CD4-positive, alpha-beta T cell (primary cell): ENCODE data around the gene PAX3. TPM values are rescaled to one million over a fixed set of nuclear protein-coding genes. Genes with fewer than 3 reads are reported as not detected.

ENCODE experiments used
- ATAC-seq: fragments of 200-7000 bp; cut with Tn5 transposase; one replicate; pipeline ENCODE4 v1.10.0; 2022; ENCODE audit warnings: mild to moderate bottlenecking; ENCODE audit not compliant: poor library complexity
- CTCF ChIA-PET: fragments of 350-600 bp; sonication (Branson Sonifier 250); formaldehyde crosslinking; loops from one replicate; lab custom pipeline; 2021; ENCODE audit warnings: antibody characterized with exemption, inconsistent platforms; lab: Charles Lee
- POLR2A ChIA-PET: fragments of 350-600 bp; sonication (Branson Sonifier 250); formaldehyde crosslinking; loops from one replicate; lab custom pipeline; 2021; ENCODE audit warnings: antibody characterized with exemption, inconsistent platforms; lab: Charles Lee
- DNase-seq, 14 experiments: peaks; one replicate each; pipeline ENCODE4 v3.0.0-alpha.2; 2013 to 2020; ENCODE audit warnings: mixed read lengths in 2 of 14
- H3K27ac ChIP-seq, 2 donors: one replicate each; pipeline versions ENCODE4 v1.5.1 to v1.7.0; 2013; ENCODE audit warnings: low read length in 2 of 2, low read depth in 1 of 2, mild to moderate bottlenecking in 1 of 2
- H3K27me3 ChIP-seq, 2 experiments: 1 replicate in 1 of 2; 2 replicates in 1 of 2; pipeline versions ENCODE4 v1.6.1 to v1.7.0; 2013; ENCODE audit warnings: low read length in 2 of 2, control low read depth in 1 of 2, mild to moderate bottlenecking in 1 of 2, moderate library complexity in 1 of 2; ENCODE audit not compliant: insufficient read depth in 2 of 2, control insufficient read depth in 1 of 2
- H3K36me3 ChIP-seq: one replicate; pipeline ENCODE4 v1.6.1; 2013; ENCODE audit warnings: low read length, control low read depth; ENCODE audit not compliant: insufficient read depth
- H3K4me1 ChIP-seq: one replicate; pipeline ENCODE4 v1.6.1; 2013; ENCODE audit warnings: low read length, control low read depth; ENCODE audit not compliant: insufficient read depth
- H3K4me3 ChIP-seq: one replicate; pipeline ENCODE4 v1.5.1; 2013; ENCODE audit warnings: mild to moderate bottlenecking, low read length, moderate library complexity
- H3K9me3 ChIP-seq, 2 experiments: 1 replicate in 1 of 2; 2 replicates in 1 of 2; pipeline versions ENCODE4 v1.6.1 to v1.7.0; 2013; ENCODE audit warnings: low read length in 2 of 2, mild to moderate bottlenecking in 2 of 2, control low read depth in 1 of 2, moderate library complexity in 1 of 2; ENCODE audit not compliant: control insufficient read depth in 1 of 2, insufficient read depth in 1 of 2
- H3K27ac Mint-ChIP-seq: one replicate; pipeline ENCODE4 v1.8.0; 2020; ENCODE audit warnings: mixed read lengths
- H3K27me3 Mint-ChIP-seq: one replicate; pipeline ENCODE4 v1.8.0; 2021; ENCODE audit warnings: mixed read lengths
- H3K36me3 Mint-ChIP-seq: one replicate; pipeline ENCODE4 v1.8.0; 2021; ENCODE audit warnings: low read depth, mixed read lengths
- H3K4me1 Mint-ChIP-seq: one replicate; pipeline ENCODE4 v1.8.0; 2021; ENCODE audit warnings: low read depth, mixed read lengths
- H3K4me3 Mint-ChIP-seq: one replicate; pipeline ENCODE4 v1.8.0; 2020; ENCODE audit warnings: mild to moderate bottlenecking, mixed read lengths
- H3K9me3 Mint-ChIP-seq: one replicate; pipeline ENCODE4 v1.8.0; 2020; ENCODE audit warnings: mixed read lengths
- CTCF ChIP-seq: fragments of 200-600 bp; IDR thresholded peaks from one replicate; pipeline ENCODE4 v1.8.0; 2022; ENCODE audit warnings: antibody characterized with exemption, mild to moderate bottlenecking
- intact Hi-C, 2 experiments: fragments of 100-400 bp; cut with DNase I in 1 of 2; cut with micrococcal nuclease in 1 of 2; formaldehyde crosslinking; loops; one replicate each; pipeline versions ENCODE4 v1.15.1 to v1.9.0; 2023 to 2025; cut with DNase I, micrococcal nuclease
- total RNA-seq, 174 experiments: library from RNA in 2 of 174; stranded (reverse) in 2 of 174; gene quantifications; one replicate each; pipeline ENCODE4 v1.2.3 and lab custom pipeline; 2021 to 2026

The PAX3 gene
- total RNA-seq, 2 experiments from 2014 or later, result not detected

DNA sequence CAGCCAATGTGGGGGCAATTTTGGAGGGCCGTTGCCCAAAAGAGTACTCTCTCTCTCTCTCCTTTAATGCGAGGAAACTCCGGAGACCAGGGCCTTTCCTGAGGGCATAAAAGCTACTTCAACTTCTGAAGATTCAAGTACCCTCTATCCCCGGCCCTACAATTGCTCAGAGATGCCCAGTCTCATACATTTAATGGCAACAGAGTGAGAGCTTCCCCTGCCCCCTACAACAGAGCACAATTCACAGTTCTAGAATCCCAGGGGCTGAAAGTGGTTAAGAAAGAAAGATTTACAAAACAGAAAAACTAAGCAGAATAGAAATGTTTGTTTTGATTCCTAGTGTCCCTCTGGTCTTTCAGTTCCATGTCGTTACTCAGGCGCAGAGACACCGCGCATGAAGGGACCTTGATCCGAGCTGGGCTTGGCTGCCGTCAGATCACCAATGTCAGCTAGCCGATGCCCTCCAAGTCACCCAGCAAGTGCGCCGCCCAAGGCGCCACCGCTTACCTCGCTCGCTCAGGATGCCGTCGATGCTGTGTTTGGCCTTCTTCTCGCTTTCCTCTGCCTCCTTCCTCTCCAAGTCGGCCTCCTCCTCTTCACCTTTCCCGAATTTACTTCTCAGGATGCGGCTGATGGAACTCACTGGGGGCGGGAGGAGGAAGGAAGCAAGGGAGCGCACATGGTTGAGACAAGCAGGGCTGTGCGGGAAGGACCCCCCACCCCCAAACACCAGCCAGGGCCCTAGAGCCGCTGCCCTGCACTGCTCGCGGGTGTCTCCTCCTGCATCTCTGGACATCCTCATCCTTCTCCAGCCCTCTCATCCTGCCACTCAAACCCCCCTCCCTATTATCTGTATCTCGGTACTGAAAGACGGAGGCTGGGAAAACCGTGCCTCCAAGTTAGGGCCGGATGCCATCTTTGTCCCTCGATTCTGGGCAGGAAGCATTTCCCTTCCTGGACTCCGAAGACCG is 4.9 kb downstream of the PAX3 start:
- peaks cover 0 to 56% of the 10 kb centered on the region in 2 experiments for H3K9me3 ChIP-seq
- H3K36me3 ChIP-seq, result no peaks in the 10 kb centered on the region
- H3K36me3 Mint-ChIP-seq, result no peaks in the 10 kb centered on the region
- peaks cover 92% of the 10 kb centered on the region for H3K27me3 Mint-ChIP-seq
- H3K27ac ChIP-seq, result no peak overlapping the region
- ATAC-seq (no peak), DNase-seq (no peak)
- peaks cover 28% of the 10 kb centered on the region for H3K4me1 Mint-ChIP-seq
- ChIA-PET POLR2A (no interaction called here), CTCF (no interaction called here)
- H3K27ac Mint-ChIP-seq, result no peak overlapping the region
- peaks cover 41% of the 10 kb centered on the region for H3K4me1 ChIP-seq
- no peaks in the 10 kb centered on the region for H3K9me3 Mint-ChIP-seq
- TF ChIP-seq CTCF, result no peak
- H3K4me3 Mint-ChIP-seq, result no peak overlapping the region
- H3K4me3 ChIP-seq, result no peak overlapping the region
- intact Hi-C loops, result no loop called here
- H3K27me3 ChIP-seq, result peaks cover 90 to 95% of the 10 kb centered on the region in 2 experiments

DNA sequence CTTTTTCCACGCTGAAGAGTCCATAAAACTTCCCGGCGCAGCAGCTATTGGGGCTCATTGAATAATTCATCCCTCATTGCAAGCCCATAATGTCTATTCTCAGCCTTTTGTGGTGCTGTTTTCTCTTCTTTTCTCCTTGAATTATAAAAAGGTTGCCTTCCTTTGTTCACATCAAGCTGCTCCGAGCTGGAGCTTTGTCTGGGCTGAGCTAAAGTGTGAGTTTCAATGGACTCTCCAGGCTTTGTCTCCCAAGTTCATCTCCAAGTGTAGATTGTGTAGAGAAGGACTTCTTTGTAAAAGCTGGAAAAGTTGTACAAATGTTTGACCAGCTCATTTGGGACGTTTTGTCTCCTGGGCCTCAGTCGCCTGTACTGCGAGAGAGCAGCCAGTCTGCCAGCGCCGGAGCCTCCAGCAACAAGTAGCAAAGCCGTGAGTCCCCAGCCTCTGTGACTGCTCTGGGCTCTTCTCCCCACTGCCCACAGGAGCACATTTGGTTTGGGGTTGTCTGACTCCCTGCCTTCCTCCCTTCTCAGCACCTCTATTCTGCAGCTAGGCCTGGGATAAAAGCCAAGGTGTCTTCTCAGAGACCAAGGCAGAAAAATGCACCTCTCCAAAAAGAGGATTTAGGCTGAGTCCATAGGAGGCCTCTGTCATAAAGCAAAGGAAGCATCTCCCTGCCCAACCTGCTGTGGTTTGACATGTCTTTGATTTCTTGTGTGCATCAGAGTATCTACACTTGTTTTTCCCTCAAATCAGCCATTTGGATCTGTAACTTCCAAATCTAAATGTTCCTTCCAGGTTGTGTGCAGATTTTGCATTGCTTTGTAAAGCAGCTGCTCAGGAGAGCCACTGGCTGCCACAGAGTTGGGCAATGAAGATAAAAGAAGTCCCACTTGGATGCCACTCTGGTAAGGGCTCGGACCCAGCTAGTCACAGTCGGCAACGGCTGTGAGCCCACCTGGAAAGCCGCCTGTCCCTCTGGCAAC is 6.4 kb downstream of the PAX3 start:
- H3K4me3 ChIP-seq, result no peak overlapping the region
- H3K9me3 ChIP-seq, result peaks cover 0 to 42% of the 10 kb centered on the region in 2 experiments
- TF ChIP-seq CTCF, result no peak
- Mint-ChIP-seq H3K4me1 (peaks cover 25% of the 10 kb centered on the region), H3K27ac (no peak overlapping the region), H3K36me3 (no peaks in the 10 kb centered on the region), H3K4me3 (no peak overlapping the region), H3K27me3 (peaks cover 98% of the 10 kb centered on the region), H3K9me3 (no peaks in the 10 kb centered on the region)
- ChIA-PET POLR2A (no interaction called here), CTCF (no interaction called here)
- no peaks in the 10 kb centered on the region for H3K36me3 ChIP-seq
- intact Hi-C loops, result no loop called here
- peaks cover 76 to 96% of the 10 kb centered on the region in 2 experiments for H3K27me3 ChIP-seq
- no peak overlapping the region for H3K27ac ChIP-seq
- DNase-seq (no peak), ATAC-seq (no peak)
- peaks cover 28% of the 10 kb centered on the region for H3K4me1 ChIP-seq

- no peak for TF ChIP-seq CTCF
- Histone ChIP-seq H3K9me3 (peaks cover 0 to 33% of the 10 kb centered on the region in 2 experiments), H3K4me3 (no peak overlapping the region), H3K27me3 (peaks cover 69 to 96% of the 10 kb centered on the region in 2 experiments), H3K36me3 (no peaks in the 10 kb centered on the region), H3K27ac (no peak overlapping the region), H3K4me1 (peaks cover 18% of the 10 kb centered on the region)
- ATAC-seq, result no peak
- Mint-ChIP-seq H3K27ac (no peak overlapping the region), H3K27me3 (peaks cover 98% of the 10 kb centered on the region), H3K4me1 (peaks cover 15% of the 10 kb centered on the region), H3K36me3 (no peaks in the 10 kb centered on the region), H3K4me3 (no peak overlapping the region), H3K9me3 (no peaks in the 10 kb centered on the region)
- intact Hi-C loops, result no loop called here
- DNase-seq, result no peak
- CTCF ChIA-PET, result no interaction called here
- POLR2A ChIA-PET, result no interaction called here
These were observed 7.3 kb downstream of the PAX3 start for GRCh38 chr2:222291485-222291841.
